GM19193 (cell line): ENCODE measurements around the gene ANKS3.

ENCODE experiments used
- POLR2A ChIP-seq: IDR thresholded peaks from 4 replicates; pipeline ENCODE4 v1.6.1; 2011; ENCODE audit not compliant: insufficient read depth, insufficient read length; ENCODE audit errors: extremely low read depth

ANKS3 gene

DNA sequence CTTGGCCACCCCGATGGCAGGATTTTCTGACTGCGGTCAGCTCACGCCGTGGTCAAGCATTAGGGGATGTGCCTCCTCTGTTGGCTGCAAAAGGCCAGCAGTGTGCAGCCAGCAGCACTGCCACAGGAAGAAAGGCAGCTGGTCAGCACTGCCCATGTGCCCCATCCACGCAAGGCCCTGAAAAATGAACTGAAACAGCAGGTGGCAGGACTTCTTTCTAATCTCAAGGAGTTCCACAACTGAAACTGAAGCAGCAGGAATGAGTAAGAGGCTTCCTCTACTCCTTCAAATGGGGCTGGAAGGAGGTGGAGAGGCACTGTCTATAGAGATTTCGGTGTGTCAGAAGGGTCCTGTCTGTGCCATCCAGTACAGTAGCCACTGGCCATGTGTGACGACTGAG is 29.7 kb upstream of the ANKS3 start:
- no peak for TF ChIP-seq POLR2A

DNA sequence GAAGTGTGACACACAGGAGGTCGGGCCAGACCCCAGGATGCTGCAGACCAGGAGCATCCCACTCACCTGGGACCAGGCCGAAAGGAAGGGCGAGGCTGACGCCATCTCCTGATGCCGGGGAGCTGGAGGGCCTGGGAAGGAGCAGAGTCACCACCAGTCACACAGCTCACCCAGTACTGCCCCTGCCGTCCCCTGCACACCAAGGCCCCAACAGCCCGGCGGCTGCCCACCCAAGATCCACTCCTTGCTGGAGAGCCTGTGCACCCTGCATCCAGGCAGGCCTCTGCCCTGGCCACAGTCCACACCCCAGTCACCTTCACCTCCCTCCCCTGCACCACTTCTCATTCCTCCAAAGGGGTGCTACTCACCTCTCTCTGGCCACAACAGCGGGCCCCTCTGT is 28.1 kb upstream of the ANKS3 start:
- TF ChIP-seq POLR2A, result no peak

DNA sequence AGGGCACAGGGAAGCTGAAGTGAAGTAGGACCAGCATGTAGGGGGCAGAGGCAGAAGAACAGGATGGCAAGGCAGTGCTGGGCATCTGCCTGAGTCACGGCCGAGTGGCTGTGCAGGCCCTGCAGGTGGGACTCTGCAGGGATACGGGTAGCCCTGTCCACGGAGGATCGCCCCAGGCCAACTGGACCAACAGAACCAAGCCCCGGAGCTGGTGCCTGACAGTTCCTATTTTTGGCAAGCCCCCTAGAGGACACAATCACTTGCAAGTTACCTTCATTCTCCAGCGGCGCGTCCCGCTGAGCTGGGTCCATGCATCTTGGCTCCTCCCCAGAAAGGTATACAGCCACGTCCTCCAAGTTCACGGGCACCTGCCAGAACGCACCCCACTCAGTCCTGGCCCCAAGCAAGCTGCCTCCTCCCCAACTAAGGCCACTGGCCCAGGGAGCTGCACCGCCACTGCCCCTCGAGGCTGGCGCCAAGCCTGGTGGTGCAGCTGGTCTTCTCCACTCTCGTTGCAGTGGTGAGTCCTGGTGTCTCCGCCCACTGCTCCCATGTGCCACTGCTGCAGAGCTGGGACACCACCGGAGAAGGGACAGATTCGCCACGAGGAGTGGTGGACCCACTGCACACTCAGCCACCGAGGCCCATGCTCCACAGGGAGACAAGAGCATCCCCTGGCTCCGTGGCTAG is 26.3 kb upstream of the ANKS3 start:
- TF ChIP-seq POLR2A, result no peak

DNA sequence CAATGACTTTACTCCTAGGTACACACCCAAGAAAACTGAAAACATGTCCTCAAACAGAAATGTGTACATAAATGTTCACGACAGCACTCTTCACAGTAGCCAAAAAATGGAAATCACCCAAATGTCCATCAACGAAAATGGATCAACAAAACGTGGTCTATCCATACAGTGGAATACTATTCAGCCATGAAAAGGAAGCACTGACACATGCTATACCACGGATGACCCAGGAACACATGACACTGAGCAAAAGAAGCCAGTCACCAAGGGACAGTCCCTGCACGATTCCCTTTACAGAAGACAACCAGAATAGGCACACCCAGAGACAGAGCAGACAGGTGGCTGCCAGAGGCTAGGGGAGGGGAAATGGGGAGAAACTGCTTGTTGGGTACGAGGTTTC is 21.6 kb upstream of the ANKS3 start:
- no peak for TF ChIP-seq POLR2A

DNA sequence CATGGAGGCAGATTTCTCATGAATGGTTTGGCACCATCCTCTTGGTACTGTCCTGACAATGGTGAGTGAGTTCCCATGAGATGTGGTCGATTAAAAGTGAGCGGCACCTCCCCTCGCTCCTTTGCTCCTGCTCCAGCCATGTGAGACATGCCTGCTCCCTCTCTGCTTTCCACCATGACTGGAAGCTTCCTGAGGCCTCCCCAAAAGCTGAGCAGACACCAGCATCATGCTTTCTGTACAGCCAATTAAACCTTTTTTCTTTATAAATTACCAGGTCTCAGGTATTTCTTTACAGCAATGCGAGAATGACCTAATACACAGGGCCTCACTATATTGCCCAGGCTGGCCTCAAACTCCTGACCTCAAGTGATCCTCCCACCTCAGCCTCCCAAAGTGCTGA is 20.8 kb upstream of the ANKS3 start:
- TF ChIP-seq POLR2A, result no peak

DNA sequence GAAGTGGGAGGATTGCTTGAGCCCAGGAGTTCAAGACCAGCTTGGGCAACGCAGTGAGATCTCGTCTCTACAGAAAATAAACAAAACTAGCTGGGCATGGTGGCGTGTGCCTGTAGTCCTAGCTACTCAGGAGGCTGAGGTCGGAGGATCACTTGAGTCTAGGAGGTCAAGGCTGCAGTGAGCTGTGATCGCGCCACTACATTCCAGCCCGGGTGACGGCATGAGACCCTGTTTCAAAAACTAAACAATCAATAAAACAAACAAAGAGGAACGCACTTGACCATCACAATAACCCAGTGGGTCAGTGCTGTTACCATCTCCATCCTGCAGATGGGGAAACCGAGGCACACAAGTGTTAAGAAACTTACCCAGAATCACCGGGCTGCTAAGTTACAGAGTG is 19.2 kb upstream of the ANKS3 start:
- no peak for TF ChIP-seq POLR2A

DNA sequence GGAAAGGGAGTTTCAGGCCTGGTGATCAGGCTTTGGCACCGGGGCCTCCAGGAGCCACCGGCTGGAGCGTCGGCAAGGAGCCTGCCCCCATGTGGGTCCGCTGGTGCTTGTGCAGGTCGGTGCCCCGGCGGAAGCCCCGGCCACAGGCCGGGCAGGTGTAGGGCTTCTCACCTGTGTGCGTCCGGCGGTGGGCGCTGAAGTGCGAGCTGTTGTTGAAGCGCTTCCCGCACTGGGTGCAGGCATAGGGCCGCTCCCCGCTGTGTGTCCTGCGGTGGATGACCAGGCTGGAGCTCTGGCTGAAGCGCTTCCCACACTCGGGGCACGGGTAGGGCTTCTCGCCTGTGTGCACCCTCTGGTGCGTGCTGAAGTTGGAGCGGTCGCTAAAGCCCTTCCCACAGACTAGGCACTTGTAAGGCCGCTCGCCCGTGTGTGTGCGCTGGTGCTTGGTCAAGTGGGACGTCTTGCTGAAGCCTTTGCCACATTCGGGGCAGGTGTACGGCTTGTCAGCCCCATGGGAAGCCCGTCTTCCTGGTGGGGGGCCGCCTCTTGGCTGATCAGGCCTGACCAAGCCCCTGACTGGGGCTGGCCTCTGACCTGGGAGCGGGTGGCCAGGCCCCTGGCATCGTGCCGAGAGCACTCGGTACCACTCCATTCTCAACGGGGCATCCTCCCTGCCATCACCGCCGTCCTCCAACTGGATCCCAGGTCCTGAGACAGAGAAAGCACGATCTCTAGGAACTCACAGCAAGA is 18.5 kb upstream of the ANKS3 start:
- no peak for TF ChIP-seq POLR2A

DNA sequence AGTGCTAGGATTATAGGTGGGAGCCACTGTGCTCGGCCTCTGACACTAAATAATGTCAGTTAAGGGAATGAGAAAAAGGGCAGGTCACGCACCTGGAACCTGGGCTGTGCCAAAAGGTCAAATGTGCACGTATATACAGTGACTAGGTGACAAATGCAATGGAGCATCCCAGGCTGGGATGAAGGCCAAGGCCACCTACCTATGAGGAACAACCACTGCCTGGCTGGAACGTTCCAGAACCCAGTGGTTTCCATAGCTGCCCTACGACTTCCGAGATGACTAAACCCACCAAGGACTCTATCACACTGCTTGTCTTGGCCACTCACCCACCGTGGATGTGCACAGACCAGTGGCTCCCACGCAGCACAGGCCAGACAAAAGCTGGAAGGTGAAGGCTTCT is 16.8 kb upstream of the ANKS3 start:
- no peak for TF ChIP-seq POLR2A

DNA sequence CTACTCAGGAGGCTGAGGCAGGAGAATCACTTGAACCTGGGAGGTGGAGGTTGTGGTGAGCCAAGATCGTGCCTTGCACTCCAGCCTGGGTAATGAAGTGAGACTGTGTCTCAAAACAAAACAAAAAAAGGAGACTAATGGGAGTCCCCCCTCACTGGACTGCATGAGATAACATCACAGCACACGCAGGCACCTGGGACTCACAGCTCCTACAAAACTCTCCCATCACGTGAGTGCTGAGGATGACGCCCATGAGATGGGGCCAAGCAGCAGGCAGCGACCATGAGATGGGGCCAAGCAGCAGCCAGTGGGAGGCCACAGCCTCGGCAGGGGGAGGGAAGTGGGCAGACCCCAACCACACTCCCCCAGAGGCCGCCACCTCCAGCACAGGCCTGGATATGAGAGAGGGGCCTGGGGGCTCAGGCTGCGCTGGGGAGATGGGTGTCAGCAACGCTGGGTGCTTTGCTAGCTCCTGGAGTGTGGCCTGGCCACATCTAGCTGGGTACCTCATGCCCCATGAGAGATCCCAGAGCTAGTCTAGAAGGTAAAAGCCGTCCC is 15.7 kb upstream of the ANKS3 start:
- TF ChIP-seq POLR2A, result no peak

DNA sequence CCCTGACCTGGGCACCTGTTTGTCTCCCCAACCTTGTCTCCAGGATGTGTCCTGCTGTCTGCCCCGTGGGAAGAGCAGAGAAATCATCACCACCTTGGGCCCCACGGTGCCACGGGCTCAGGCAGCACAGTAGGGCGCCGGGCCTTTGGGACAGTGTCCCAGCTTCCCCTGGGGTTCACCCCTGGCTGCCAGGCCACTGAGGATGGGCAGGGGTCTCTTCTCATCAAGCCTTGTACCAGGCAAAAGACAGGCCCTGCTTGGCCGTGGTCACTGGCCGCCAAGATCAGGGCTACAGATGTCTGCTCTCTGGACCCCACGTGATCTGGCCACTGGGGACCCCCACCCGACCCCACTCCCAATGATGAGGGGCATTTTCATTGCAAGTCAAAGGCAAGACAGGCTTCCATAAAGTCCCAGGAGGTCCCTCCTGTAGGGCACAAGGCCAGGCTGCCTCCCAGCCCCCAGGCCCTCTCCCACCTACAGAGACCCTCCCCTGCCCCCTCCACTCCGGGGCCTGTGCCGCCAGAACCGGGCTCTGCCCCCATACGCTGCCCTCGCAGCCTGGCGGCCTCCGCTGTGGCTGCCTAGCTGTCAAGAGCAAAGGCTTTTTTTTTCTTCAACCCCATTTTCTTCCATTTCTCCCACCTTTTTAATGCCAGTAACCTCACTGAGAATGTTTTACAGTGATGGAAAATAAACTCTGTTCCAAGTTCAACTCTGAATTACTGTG is 14.8 kb upstream of the ANKS3 start:
- TF ChIP-seq POLR2A, result no peak

DNA sequence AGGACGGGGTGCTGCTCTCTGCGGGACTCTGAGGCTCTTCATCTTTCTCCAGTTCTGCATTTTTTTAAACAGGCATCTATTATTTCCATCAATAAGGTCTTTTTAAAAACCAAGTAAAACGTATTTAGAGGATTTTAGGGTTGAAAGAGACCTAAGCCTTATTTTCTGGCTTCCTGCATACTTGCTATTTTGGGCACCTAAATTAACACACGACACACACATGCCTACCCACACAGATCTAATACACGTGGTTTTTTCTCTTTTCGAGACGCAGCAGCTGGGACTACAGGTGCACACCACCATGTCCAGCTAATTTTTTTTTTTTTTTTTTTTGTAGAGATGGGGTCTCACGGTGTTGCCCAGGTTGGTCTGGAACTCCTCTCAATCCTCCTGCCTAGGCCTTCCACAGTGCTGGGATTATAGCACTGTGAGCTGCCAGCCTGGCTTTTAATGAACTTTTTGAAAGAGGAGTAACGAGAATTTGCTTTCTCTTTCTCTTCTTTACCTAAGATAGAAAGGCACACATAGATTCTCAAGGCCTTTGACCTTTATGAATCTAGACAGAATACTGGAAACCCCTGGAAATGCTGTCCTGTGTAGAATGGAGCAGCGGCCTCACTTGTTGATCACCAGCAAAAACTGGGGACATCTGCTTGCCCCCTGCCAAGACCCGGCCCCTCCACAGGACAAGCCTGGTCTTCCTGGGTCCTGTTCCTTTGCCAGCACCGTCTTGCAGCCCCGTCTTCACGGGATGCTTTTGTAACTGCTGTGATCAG is 14.0 kb upstream of the ANKS3 start:
- TF ChIP-seq POLR2A, result no peak

DNA sequence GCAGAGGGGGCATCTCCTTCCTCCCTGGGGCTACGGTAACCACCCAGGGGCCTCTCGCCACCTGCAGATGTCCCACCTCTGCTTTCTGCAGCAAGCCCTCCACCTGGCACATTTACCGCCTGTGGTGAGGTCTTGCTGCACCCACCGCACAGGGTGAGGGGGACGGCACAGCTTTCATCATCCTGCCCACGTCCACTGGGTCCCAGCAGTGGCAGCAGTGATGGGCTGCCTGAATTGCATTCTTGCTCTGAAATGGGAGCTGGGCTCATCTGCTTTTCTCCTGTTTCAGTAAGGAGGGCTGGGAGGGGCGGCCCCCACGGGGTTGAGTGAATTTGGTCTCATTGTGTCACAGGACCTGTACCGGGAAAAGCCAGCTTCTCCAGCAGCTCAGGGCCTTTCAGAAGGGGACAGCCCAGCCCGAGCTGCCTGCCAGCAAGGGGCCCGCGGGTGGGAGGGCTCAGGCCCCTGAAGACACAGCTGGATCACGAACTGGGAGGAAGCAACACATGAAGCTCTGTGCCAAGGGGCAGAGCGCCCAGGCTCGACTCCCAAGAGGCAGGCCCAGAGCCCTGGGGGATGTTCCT is 13.0 kb upstream of the ANKS3 start:
- no peak for TF ChIP-seq POLR2A

DNA sequence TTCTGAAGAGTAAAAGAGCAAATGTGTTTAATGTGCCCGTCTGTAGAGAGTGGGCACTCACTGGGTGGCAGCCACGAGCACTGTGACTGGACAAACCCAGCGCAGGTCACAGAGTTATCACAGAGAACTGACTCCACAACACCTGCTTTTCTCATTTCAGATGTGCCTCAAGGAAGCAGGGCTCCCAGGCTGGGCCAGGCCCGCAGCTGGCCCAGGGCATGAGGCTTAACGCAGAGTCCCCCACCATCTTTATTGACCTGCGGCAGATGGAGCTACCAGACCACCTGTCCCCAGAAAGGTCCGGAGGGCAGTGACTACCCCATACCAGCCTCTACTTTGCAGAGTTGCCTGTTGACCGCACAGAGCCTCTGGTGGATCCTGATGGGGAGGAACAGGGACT is 12.1 kb upstream of the ANKS3 start:
- TF ChIP-seq POLR2A, result no peak

DNA sequence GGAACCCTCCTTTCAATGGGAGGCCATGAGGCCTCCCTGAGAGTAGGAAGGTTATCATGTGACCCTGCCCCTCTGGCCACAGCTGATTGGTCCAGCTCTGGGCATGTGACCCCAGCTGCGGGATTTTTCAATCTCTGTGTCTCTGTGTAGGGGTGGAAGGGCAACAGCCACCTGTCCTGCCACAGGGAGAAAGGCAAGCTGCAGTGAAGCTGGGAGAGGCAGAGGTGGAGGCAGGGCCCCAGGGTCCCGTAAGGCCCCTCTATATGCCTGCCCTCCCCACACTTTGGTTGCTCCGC is 11.2 kb upstream of the ANKS3 start:
- TF ChIP-seq POLR2A, result no peak
